HEK293 (cell line): ENCODE data around the gene RFC1.

Experiments
- BCL11A ChIP-seq: fragments of 450-650 bp; formaldehyde crosslinking; IDR thresholded peaks from 2 replicates; pipeline ENCODE4 v1.5.1; 2016; ENCODE audit warnings: low read depth, missing biosample characterization, missing genetic modification characterization
- PRDM1 ChIP-seq: fragments of 450-650 bp; formaldehyde crosslinking; IDR thresholded peaks from 2 replicates; pipeline ENCODE4; 2016; ENCODE audit warnings: missing biosample characterization, missing genetic modification characterization
- YY2 ChIP-seq: fragments of 450-650 bp; formaldehyde crosslinking; IDR thresholded peaks from 2 replicates; pipeline ENCODE4 v1.5.1; 2016; ENCODE audit warnings: missing biosample characterization, missing genetic modification characterization
- ZBTB20 ChIP-seq: fragments of 450-650 bp; formaldehyde crosslinking; IDR thresholded peaks from 2 replicates; pipeline ENCODE4 v1.5.1; 2016; ENCODE audit warnings: missing biosample characterization, missing genetic modification characterization
- ZFP37 ChIP-seq: fragments of 450-650 bp; formaldehyde crosslinking; IDR thresholded peaks from 2 replicates; pipeline ENCODE4 v1.5.1; 2016; ENCODE audit warnings: missing biosample characterization, missing genetic modification characterization
- ZNF133 ChIP-seq: fragments of 450-650 bp; formaldehyde crosslinking; IDR thresholded peaks from 2 replicates; pipeline ENCODE4 v1.5.1; 2016; ENCODE audit warnings: missing biosample characterization, missing genetic modification characterization
- ZNF138 ChIP-seq: fragments of 450-650 bp; formaldehyde crosslinking; IDR thresholded peaks from 2 replicates; pipeline ENCODE4 v1.5.1; 2016; ENCODE audit warnings: missing biosample characterization, missing genetic modification characterization, borderline replicate concordance
- ZNF211 ChIP-seq: fragments of 450-650 bp; formaldehyde crosslinking; IDR thresholded peaks from 2 replicates; pipeline ENCODE4 v1.5.1; 2016; ENCODE audit warnings: low read depth, missing biosample characterization, missing genetic modification characterization
- ZNF24 ChIP-seq: fragments of 450-650 bp; formaldehyde crosslinking; IDR thresholded peaks from 2 replicates; pipeline ENCODE4 v1.5.1; 2016; ENCODE audit warnings: missing biosample characterization, missing genetic modification characterization
- ZNF394 ChIP-seq: fragments of 450-650 bp; formaldehyde crosslinking; IDR thresholded peaks from 2 replicates; pipeline ENCODE4 v1.5.1; 2016; ENCODE audit warnings: missing biosample characterization, missing genetic modification characterization, mild to moderate bottlenecking, moderate library complexity, borderline replicate concordance
- ZNF416 ChIP-seq: fragments of 450-650 bp; formaldehyde crosslinking; IDR thresholded peaks from 2 replicates; pipeline ENCODE4 v1.5.1; 2016; ENCODE audit warnings: missing biosample characterization, missing genetic modification characterization
- ZNF544 ChIP-seq: fragments of 450-650 bp; formaldehyde crosslinking; IDR thresholded peaks from 2 replicates; pipeline ENCODE4 v1.5.0; 2017; ENCODE audit warnings: missing biosample characterization, missing genetic modification characterization
- ZNF621 ChIP-seq: fragments of 450-650 bp; formaldehyde crosslinking; IDR thresholded peaks from 2 replicates; pipeline ENCODE4 v1.5.1; 2017; ENCODE audit warnings: missing biosample characterization, missing genetic modification characterization
- ZNF654 ChIP-seq: fragments of 450-650 bp; formaldehyde crosslinking; IDR thresholded peaks from 2 replicates; pipeline ENCODE4 v1.5.1; 2016; ENCODE audit warnings: low read depth, missing biosample characterization, missing genetic modification characterization
- ZNF660 ChIP-seq: fragments of 450-650 bp; IDR thresholded peaks from 2 replicates; pipeline ENCODE4 v1.5.1; 2018; ENCODE audit warnings: missing biosample characterization, mild to moderate bottlenecking, missing genetic modification characterization
- ZNF677 ChIP-seq: fragments of 450-650 bp; IDR thresholded peaks from 2 replicates; pipeline ENCODE4 v1.5.0; 2018; ENCODE audit warnings: missing biosample characterization, mild to moderate bottlenecking, missing genetic modification characterization, moderate library complexity
- ZSCAN23 ChIP-seq: fragments of 450-650 bp; formaldehyde crosslinking; IDR thresholded peaks from 2 replicates; pipeline ENCODE4 v1.5.1; 2016; ENCODE audit warnings: missing biosample characterization, missing genetic modification characterization
- TF ChIP-seq, protein P1 (sequence below): fragments of 450-650 bp; formaldehyde crosslinking; IDR thresholded peaks from 2 replicates; pipeline ENCODE4 v1.5.1; 2016; ENCODE audit warnings: missing biosample characterization, missing genetic modification characterization
- TF ChIP-seq, protein P2 (sequence below): fragments of 450-650 bp; formaldehyde crosslinking; IDR thresholded peaks from 2 replicates; pipeline ENCODE4 v1.5.1; 2016; ENCODE audit warnings: missing biosample characterization, missing genetic modification characterization, low read depth
- TF ChIP-seq, protein P3 (sequence below): fragments of 450-650 bp; formaldehyde crosslinking; IDR thresholded peaks from 2 replicates; pipeline ENCODE4 v1.5.1; 2016; ENCODE audit warnings: missing biosample characterization, missing genetic modification characterization
- TF ChIP-seq, protein P4 (sequence below): fragments of 450-650 bp; formaldehyde crosslinking; IDR thresholded peaks from 2 replicates; pipeline ENCODE4 v1.5.1; 2017; ENCODE audit warnings: missing biosample characterization, mild to moderate bottlenecking, missing genetic modification characterization, moderate library complexity
- TF ChIP-seq, protein P5 (sequence below): fragments of 450-650 bp; formaldehyde crosslinking; IDR thresholded peaks from 2 replicates; pipeline ENCODE4 v1.5.1; 2017; ENCODE audit warnings: missing biosample characterization, missing genetic modification characterization
- TF ChIP-seq, protein P6 (sequence below): fragments of 450-650 bp; formaldehyde crosslinking; IDR thresholded peaks from 2 replicates; pipeline ENCODE4 v1.5.1; 2016; ENCODE audit warnings: missing biosample characterization, missing genetic modification characterization
- TF ChIP-seq, protein P7 (sequence below): fragments of 450-650 bp; formaldehyde crosslinking; IDR thresholded peaks from 2 replicates; pipeline ENCODE4; 2016; ENCODE audit warnings: missing biosample characterization, missing genetic modification characterization

The RFC1 gene

DNA sequence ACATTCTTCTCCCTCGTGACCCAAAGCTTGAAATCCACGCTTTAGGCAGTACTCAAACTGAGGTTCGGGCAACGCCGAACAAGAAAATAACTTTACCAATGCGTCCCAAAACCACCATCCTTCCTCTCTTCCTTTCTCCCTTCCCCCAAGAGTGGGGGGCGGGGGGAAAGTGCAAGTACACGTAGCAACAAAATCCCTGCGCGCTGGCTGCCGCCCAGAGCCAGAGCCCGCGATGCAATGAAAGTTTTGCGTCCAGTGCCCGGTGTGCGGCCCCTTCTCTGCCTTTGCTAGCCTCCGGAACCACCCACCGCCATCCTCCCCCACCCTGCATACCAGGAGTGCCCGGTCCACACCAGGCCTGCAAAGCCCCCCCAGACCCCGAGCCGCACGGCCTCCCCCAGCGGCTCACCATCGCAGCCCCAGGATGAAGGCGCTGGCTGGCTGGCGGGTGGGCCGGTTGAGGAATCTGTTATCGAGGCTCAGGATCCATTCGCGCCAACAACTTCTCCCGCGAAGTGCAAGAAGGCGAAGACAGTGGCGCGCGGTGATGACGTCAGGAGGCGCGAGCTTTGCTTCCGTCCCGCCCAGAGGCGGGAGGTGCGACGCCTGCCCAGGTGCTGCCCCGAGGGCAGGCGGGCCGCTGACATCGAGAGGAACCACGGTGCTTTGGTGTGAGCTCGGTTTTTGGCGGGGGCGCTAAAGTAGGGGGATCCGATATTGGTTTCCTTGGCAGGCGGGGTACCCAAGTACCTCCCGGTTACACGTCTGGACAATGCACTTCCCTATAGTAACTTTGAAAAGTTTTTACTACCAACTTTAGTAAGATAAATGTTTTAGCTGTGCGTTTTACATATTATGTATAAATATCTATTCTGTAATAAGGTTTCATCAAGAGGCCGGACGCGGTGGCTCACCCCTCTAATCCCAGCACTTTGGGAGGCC, at the start of gene RFC1 (continued):
- TF ChIP-seq, protein P1, sequence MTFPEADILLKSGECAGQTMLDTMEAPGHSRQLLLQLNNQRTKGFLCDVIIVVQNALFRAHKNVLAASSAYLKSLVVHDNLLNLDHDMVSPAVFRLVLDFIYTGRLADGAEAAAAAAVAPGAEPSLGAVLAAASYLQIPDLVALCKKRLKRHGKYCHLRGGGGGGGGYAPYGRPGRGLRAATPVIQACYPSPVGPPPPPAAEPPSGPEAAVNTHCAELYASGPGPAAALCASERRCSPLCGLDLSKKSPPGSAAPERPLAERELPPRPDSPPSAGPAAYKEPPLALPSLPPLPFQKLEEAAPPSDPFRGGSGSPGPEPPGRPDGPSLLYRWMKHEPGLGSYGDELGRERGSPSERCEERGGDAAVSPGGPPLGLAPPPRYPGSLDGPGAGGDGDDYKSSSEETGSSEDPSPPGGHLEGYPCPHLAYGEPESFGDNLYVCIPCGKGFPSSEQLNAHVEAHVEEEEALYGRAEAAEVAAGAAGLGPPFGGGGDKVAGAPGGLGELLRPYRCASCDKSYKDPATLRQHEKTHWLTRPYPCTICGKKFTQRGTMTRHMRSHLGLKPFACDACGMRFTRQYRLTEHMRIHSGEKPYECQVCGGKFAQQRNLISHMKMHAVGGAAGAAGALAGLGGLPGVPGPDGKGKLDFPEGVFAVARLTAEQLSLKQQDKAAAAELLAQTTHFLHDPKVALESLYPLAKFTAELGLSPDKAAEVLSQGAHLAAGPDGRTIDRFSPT: peak; percentile 46; the same call in 1 of the 2 replicates
- TF ChIP-seq ZNF621 (tag by site-specific recombination) (no peak), ZNF654 (tag by site-specific recombination) (no peak), YY2 (peak; percentile 60; the same call in 1 of the 2 replicates), ZNF660 (tag by site-specific recombination) (peak; percentile 74; the same call in 1 of the 2 replicates), ZNF544 (no peak), ZFP37 (tag by site-specific recombination) (peak; percentile 65), ZNF138 (tag by site-specific recombination) (no peak), BCL11A (no peak), ZNF416 (no peak), ZSCAN23 (no peak), ZNF677 (no peak), ZNF211 (no peak), ZBTB20 (tag by site-specific recombination) (peak; percentile 62; the same call in 1 of the 2 replicates), ZNF394 (tag by site-specific recombination) (peak; percentile 47; the same call in 1 of the 2 replicates), ZNF133 (tag by site-specific recombination) (no peak), PRDM1 (tag by site-specific recombination) (peak; percentile 72; the same call in 1 of the 2 replicates), ZNF24 (tag by site-specific recombination) (peak; percentile 66; the same call in 1 of the 2 replicates)
- TF ChIP-seq, protein P2, sequence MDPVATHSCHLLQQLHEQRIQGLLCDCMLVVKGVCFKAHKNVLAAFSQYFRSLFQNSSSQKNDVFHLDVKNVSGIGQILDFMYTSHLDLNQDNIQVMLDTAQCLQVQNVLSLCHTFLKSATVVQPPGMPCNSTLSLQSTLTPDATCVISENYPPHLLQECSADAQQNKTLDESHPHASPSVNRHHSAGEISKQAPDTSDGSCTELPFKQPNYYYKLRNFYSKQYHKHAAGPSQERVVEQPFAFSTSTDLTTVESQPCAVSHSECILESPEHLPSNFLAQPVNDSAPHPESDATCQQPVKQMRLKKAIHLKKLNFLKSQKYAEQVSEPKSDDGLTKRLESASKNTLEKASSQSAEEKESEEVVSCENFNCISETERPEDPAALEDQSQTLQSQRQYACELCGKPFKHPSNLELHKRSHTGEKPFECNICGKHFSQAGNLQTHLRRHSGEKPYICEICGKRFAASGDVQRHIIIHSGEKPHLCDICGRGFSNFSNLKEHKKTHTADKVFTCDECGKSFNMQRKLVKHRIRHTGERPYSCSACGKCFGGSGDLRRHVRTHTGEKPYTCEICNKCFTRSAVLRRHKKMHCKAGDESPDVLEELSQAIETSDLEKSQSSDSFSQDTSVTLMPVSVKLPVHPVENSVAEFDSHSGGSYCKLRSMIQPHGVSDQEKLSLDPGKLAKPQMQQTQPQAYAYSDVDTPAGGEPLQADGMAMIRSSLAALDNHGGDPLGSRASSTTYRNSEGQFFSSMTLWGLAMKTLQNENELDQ (tag by site-specific recombination): no peak
- TF ChIP-seq, protein P3, sequence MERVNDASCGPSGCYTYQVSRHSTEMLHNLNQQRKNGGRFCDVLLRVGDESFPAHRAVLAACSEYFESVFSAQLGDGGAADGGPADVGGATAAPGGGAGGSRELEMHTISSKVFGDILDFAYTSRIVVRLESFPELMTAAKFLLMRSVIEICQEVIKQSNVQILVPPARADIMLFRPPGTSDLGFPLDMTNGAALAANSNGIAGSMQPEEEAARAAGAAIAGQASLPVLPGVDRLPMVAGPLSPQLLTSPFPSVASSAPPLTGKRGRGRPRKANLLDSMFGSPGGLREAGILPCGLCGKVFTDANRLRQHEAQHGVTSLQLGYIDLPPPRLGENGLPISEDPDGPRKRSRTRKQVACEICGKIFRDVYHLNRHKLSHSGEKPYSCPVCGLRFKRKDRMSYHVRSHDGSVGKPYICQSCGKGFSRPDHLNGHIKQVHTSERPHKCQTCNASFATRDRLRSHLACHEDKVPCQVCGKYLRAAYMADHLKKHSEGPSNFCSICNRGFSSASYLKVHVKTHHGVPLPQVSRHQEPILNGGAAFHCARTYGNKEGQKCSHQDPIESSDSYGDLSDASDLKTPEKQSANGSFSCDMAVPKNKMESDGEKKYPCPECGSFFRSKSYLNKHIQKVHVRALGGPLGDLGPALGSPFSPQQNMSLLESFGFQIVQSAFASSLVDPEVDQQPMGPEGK (tag by site-specific recombination): peak; percentile 83
- TF ChIP-seq, protein P4, sequence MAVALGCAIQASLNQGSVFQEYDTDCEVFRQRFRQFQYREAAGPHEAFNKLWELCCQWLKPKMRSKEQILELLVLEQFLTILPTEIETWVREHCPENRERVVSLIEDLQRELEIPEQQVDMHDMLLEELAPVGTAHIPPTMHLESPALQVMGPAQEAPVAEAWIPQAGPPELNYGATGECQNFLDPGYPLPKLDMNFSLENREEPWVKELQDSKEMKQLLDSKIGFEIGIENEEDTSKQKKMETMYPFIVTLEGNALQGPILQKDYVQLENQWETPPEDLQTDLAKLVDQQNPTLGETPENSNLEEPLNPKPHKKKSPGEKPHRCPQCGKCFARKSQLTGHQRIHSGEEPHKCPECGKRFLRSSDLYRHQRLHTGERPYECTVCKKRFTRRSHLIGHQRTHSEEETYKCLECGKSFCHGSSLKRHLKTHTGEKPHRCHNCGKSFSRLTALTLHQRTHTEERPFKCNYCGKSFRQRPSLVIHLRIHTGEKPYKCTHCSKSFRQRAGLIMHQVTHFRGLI (tag by site-specific recombination): no peak
- TF ChIP-seq, protein P5, sequence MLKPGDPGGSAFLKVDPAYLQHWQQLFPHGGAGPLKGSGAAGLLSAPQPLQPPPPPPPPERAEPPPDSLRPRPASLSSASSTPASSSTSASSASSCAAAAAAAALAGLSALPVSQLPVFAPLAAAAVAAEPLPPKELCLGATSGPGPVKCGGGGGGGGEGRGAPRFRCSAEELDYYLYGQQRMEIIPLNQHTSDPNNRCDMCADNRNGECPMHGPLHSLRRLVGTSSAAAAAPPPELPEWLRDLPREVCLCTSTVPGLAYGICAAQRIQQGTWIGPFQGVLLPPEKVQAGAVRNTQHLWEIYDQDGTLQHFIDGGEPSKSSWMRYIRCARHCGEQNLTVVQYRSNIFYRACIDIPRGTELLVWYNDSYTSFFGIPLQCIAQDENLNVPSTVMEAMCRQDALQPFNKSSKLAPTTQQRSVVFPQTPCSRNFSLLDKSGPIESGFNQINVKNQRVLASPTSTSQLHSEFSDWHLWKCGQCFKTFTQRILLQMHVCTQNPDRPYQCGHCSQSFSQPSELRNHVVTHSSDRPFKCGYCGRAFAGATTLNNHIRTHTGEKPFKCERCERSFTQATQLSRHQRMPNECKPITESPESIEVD (tag by site-specific recombination): no peak; the same call in 1 of the 2 replicates
- TF ChIP-seq, protein P6, sequence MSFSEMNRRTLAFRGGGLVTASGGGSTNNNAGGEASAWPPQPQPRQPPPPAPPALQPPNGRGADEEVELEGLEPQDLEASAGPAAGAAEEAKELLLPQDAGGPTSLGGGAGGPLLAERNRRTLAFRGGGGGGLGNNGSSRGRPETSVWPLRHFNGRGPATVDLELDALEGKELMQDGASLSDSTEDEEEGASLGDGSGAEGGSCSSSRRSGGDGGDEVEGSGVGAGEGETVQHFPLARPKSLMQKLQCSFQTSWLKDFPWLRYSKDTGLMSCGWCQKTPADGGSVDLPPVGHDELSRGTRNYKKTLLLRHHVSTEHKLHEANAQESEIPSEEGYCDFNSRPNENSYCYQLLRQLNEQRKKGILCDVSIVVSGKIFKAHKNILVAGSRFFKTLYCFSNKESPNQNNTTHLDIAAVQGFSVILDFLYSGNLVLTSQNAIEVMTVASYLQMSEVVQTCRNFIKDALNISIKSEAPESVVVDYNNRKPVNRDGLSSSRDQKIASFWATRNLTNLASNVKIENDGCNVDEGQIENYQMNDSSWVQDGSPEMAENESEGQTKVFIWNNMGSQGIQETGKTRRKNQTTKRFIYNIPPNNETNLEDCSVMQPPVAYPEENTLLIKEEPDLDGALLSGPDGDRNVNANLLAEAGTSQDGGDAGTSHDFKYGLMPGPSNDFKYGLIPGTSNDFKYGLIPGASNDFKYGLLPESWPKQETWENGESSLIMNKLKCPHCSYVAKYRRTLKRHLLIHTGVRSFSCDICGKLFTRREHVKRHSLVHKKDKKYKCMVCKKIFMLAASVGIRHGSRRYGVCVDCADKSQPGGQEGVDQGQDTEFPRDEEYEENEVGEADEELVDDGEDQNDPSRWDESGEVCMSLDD (tag by site-specific recombination): no peak
- TF ChIP-seq, protein P7, sequence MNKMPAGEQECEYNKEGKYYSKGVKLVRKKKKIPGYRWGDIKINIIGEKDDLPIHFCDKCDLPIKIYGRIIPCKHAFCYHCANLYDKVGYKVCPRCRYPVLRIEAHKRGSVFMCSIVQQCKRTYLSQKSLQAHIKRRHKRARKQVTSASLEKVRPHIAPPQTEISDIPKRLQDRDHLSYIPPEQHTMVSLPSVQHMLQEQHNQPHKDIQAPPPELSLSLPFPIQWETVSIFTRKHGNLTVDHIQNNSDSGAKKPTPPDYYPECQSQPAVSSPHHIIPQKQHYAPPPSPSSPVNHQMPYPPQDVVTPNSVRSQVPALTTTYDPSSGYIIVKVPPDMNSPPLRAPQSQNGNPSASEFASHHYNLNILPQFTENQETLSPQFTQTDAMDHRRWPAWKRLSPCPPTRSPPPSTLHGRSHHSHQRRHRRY (tag by site-specific recombination): no peak
